ENCODE measurements around the gene PLXDC1. TPM values are rescaled to one million over a fixed set of nuclear protein-coding genes. Genes with fewer than 3 reads are reported as not detected.

PLXDC1 gene
- total RNA-seq, 2 donors from 2014 or later: 4.6 to 9.3 TPM

DNA sequence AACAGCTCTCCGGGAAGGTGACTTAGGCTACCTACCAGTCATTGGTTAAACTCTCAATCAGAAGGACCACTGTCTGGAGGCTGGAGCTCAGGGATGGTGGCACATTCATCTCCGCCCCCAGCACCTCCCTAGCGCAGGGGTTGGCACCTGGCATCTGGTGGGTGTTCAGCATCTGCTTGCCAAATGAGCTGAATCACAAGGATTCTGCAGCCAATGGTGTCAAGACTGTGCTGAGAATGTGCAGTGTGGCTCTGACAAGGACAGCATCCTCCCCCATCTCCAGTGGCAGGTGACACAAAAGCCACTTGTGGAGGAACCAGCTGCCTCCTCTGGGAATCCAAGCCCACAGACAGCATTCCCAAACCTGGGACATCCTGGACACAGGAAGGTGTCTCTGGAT, 35.2 kb downstream of the PLXDC1 start:
- no peak for TF ChIP-seq CTCF (IDR thresholded peaks at IDR 0.05)
- no peak for DNase-seq (ENCODE audit: low spot score)
- H3K27me3 ChIP-seq: no peaks in the 10 kb centered on the region
- H3K36me3 ChIP-seq: no peaks in the 10 kb centered on the region
- no peak overlapping the region for H3K4me3 ChIP-seq
- H3K4me1 ChIP-seq: peaks cover 0 to 4% of the 10 kb centered on the region in 2 donors
- H3K27ac ChIP-seq: no peak overlapping the region
- H3K9me3 ChIP-seq: no peaks in the 10 kb centered on the region

DNA sequence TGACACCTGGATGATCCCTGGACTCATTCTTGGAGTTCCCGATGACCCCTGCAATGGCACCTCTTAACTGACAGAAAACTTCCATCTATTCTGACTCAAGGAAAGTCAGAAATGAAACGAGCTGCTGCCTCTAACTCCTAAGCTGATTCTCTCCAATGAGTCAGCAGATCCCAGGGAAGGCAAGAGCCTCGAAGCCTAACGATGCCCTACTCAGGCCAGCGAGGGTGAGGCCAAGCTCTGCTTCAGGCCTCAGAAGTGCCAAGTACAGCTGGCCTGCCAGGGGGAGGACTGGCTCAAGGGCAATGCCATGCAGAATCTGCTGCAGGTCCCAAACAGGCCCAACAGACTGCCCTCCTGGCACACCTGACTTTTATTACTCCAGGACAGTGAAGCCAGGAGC, 36.3 kb downstream of the PLXDC1 start:
- no peak for DNase-seq (ENCODE audit: low spot score)
- H3K27ac ChIP-seq: peak overlapping the region in 1 of 2 donors; percentile 26
- TF ChIP-seq CTCF (IDR thresholded peaks at IDR 0.05): no peak

DNA sequence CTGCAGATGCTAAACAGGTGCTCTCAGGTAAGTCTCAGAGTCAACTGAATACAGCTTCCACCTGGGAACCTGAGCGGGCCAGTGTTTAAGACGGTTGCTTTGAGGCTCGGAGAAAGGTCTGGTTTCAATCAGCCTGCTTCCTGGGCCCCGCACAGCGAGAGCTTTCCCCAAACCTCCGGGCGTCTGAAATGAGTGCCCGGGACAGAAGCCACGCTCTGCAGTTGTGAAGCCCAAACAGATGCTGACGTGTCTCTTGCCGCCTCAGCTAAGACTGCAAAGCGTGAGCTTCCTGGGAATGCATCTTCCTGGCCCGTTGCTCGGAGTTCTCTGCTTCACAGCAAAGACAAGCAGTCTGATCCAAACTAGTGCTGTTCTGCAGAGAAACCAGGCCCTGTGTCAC, 36.7 kb downstream of the PLXDC1 start:
- no peak overlapping the region for H3K4me3 ChIP-seq
- H3K27ac ChIP-seq: no peak overlapping the region
- H3K36me3 ChIP-seq: no peaks in the 10 kb centered on the region
- H3K4me1 ChIP-seq: peaks cover 0 to 4% of the 10 kb centered on the region in 2 donors
- TF ChIP-seq CTCF (IDR thresholded peaks at IDR 0.05): no peak
- no peaks in the 10 kb centered on the region for H3K27me3 ChIP-seq
- DNase-seq (ENCODE audit: low spot score): no peak
- no peaks in the 10 kb centered on the region for H3K9me3 ChIP-seq

More for the DNA sequence above, 36.3 kb downstream of the PLXDC1 start:
- no peaks in the 10 kb centered on the region for H3K9me3 ChIP-seq
- no peaks in the 10 kb centered on the region for H3K27me3 ChIP-seq
- peaks cover 0 to 4% of the 10 kb centered on the region in 2 donors for H3K4me1 ChIP-seq
- H3K36me3 ChIP-seq: no peaks in the 10 kb centered on the region
- no peak overlapping the region for H3K4me3 ChIP-seq

DNA sequence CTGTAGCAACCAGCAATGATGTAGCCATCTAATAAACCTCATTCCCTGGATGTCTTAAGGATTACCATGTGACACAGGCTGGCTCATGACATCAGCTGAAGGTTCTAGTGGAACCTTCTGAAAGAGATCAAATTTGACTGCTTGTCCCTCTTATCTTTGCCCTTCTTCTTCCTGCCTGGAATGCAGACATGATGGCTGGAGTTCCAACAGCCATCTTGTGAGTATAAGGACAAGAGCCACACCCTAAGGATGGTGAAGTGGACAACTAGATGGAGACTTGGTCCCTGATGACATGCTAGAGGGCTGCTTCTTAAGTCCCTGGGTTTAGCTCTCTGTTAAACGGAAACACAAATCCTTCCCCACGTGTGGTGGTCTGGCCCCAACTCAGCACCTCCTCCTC, 37.6 kb downstream of the PLXDC1 start:
- H3K27ac ChIP-seq: no peak overlapping the region
- no peak for DNase-seq (ENCODE audit: low spot score)
- H3K27me3 ChIP-seq: no peaks in the 10 kb centered on the region
- H3K36me3 ChIP-seq: no peaks in the 10 kb centered on the region
- H3K4me1 ChIP-seq: peaks cover 0 to 4% of the 10 kb centered on the region in 2 donors
- no peak for TF ChIP-seq CTCF (IDR thresholded peaks at IDR 0.05)
- no peaks in the 10 kb centered on the region for H3K9me3 ChIP-seq
- H3K4me3 ChIP-seq: no peak overlapping the region

- DNase-seq (ENCODE audit: low spot score): no peak
- Histone ChIP-seq H3K36me3 (no peaks in the 10 kb centered on the region), H3K27ac (no peak overlapping the region), H3K4me1 (peaks cover 0 to 4% of the 10 kb centered on the region in 2 donors), H3K9me3 (no peaks in the 10 kb centered on the region), H3K4me3 (no peak overlapping the region), H3K27me3 (no peaks in the 10 kb centered on the region)
- no peak for TF ChIP-seq CTCF (IDR thresholded peaks at IDR 0.05)
Observed at GRCh38 chr17:39110435-39111136, 40.9 kb downstream of the PLXDC1 start.
